ENCODE data around the gene OCSTAMP. TPM values are rescaled to one million over a fixed set of nuclear protein-coding genes. Genes with fewer than 3 reads are reported as not detected.

Gene OCSTAMP
- total RNA-seq, 4 donors from 2014 or later: not detected

DNA sequence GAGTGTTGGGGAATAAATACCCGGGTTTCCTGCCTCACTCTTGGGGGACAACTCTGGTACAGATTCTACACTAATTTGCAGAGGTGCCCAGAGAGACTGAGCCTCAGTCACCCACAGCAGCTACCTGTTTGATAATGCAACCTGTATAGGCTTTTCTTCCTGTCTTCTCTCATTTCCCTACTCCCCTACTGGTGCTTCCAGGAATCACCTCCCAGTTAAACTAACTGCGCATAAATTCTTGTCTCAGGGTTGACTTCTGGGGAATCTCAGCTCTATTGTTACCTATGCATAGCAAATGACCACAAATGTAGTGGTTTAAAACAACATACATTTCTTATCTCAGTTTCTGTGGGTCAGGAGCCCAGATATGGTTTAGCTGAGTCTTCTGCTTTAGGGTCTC is 11.3 kb downstream of the OCSTAMP start:
- H3K9me3 ChIP-seq: no peaks in the 10 kb centered on the region
- no peaks in the 10 kb centered on the region for H3K27me3 ChIP-seq
- H3K4me3 ChIP-seq: no peak overlapping the region
- intact Hi-C loops (cut with DNase I; ENCODE audit: low total_unique reads): no loop called here
- H3K4me1 ChIP-seq: no peaks in the 10 kb centered on the region
- H3K27ac ChIP-seq: no peak overlapping the region
- TF ChIP-seq POLR2A (IDR thresholded peaks at IDR 0.05): no peak
- TF ChIP-seq, protein P1, sequence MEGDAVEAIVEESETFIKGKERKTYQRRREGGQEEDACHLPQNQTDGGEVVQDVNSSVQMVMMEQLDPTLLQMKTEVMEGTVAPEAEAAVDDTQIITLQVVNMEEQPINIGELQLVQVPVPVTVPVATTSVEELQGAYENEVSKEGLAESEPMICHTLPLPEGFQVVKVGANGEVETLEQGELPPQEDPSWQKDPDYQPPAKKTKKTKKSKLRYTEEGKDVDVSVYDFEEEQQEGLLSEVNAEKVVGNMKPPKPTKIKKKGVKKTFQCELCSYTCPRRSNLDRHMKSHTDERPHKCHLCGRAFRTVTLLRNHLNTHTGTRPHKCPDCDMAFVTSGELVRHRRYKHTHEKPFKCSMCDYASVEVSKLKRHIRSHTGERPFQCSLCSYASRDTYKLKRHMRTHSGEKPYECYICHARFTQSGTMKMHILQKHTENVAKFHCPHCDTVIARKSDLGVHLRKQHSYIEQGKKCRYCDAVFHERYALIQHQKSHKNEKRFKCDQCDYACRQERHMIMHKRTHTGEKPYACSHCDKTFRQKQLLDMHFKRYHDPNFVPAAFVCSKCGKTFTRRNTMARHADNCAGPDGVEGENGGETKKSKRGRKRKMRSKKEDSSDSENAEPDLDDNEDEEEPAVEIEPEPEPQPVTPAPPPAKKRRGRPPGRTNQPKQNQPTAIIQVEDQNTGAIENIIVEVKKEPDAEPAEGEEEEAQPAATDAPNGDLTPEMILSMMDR (IDR thresholded peaks at IDR 0.05): no peak
- no peaks in the 10 kb centered on the region for H3K36me3 ChIP-seq
- no peak for DNase-seq

DNA sequence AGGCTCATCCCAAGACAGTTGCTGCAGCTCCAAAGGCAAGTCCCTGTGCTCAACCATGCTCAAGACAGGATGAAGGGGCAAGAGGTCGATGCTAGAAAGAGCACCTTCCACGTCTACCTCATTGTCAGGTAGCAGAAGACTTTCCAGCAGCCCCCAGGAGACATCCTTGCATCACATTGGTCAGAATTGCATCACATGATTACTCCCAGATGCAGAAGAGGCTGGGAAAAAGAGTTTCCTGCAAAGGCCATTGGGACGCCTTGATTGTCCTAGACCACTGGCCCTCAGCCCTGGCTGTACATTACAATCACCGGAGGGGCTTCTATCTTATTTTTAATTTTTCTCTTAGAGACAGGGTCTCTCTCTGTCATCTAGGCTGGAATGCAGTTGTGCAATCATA is 19.8 kb downstream of the OCSTAMP start:
- TF ChIP-seq, protein P1 (IDR thresholded peaks at IDR 0.05): no peak
- TF ChIP-seq POLR2A (IDR thresholded peaks at IDR 0.05): no peak
- intact Hi-C loops (cut with DNase I; ENCODE audit: low total_unique reads): no loop called here
- DNase-seq: no peak
- H3K27ac ChIP-seq: no peak overlapping the region
- H3K4me1 ChIP-seq: no peaks in the 10 kb centered on the region
- H3K36me3 ChIP-seq: no peaks in the 10 kb centered on the region
- H3K9me3 ChIP-seq: no peaks in the 10 kb centered on the region
- H3K27me3 ChIP-seq: no peaks in the 10 kb centered on the region
- no peak overlapping the region for H3K4me3 ChIP-seq

DNA sequence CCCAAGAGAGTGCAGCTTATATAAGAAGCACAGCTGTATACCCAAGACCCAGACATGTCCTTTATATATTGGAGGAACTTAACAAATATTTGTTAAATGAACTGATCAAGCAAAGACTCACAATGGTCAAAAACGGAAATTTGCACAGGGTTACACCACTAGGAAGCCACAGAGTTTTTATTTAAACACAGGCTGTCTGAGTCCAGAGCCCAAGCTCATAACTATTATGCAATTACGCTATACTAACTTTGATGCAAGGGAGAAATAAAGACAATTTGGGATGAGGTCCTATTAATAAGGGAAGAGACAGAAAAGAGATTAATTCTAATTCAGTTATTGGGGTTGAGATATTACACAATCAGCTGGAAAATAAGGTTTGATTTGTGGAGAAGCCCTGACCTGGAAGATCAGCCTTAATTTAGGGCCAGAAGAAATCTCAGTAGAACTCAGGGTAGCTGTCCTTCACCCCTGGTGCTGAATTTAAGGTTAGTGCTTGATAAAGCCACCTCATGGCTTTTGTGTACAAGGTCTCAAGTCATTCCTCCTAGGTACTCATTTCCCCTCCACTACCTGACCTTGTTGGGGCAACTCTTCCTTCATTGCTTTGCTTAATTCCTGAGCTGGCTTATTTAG is 26.6 kb downstream of the OCSTAMP start:
- Histone ChIP-seq H3K9me3 (no peaks in the 10 kb centered on the region), H3K27ac (no peak overlapping the region), H3K4me3 (no peak overlapping the region), H3K36me3 (no peaks in the 10 kb centered on the region), H3K27me3 (no peaks in the 10 kb centered on the region), H3K4me1 (no peaks in the 10 kb centered on the region)
- intact Hi-C loops (cut with DNase I; ENCODE audit: low total_unique reads): no loop called here
- TF ChIP-seq, protein P1 (IDR thresholded peaks at IDR 0.05): no peak
- TF ChIP-seq POLR2A (IDR thresholded peaks at IDR 0.05): no peak
- no peak for DNase-seq

DNA sequence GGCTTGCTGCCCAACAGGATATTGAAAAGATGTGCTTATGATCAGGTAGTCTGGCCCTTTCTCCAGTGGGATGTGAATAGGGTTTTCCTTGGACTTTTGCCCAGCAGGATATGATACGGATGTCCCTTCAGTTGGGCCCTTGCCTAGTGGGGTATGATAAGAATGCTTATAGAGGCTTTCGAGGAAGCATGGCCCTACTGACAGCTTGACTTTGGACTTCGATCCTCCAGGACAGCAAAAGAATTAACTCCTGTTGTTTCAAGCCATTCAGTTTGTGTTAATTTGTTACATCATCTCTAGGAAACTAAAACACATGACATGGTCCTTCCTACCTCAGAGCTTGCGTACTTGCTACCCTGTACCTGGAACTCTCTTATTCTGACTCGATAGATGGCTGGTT is 27.3 kb downstream of the OCSTAMP start:
- intact Hi-C loops (cut with DNase I; ENCODE audit: low total_unique reads): no loop called here

DNA sequence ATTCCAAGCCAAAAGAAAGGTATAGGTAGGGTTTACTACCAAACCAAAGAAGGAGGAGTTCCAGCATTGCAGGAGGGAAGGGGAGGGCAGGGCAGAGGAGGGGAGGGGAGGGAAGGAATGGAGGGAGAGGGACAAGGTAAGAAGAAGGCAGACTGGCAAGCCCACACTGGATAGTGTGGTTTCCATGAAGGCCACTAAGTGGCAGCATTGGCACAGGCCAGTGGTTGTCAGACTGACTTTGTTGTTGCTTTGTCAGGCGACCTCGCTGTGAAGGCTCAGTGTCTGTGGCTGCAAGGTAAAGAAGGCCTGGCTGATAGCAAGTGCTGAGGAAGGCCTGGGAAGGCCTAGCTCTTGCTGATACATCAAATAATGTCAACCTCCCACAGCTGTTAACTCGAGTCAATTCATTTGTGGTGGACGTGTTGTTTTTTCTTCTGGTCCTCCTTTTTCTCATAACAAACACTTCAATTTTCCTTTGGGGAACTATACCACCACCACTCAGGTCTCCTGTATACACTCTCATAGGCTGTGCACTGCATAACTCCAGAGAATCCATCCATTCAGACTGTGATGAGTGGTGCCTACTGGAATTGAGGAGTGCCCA is 29.4 kb downstream of the OCSTAMP start:
- DNase-seq: no peak
- TF ChIP-seq, protein P1 (IDR thresholded peaks at IDR 0.05): peak in 1 of 4 experiments; percentile 45
- no peak for TF ChIP-seq POLR2A (IDR thresholded peaks at IDR 0.05)
- H3K27ac ChIP-seq: no peak overlapping the region
- no peak overlapping the region for H3K4me3 ChIP-seq
- H3K4me1 ChIP-seq: no peaks in the 10 kb centered on the region
- peaks cover 0 to 3% of the 10 kb centered on the region in 2 donors for H3K27me3 ChIP-seq
- H3K36me3 ChIP-seq: no peaks in the 10 kb centered on the region
- intact Hi-C loops (cut with DNase I; ENCODE audit: low total_unique reads): no loop called here
- H3K9me3 ChIP-seq: no peaks in the 10 kb centered on the region

More for the DNA sequence above, 27.3 kb downstream of the OCSTAMP start:
- no peak for TF ChIP-seq POLR2A (IDR thresholded peaks at IDR 0.05)
- TF ChIP-seq, protein P1 (IDR thresholded peaks at IDR 0.05): no peak
- Histone ChIP-seq H3K9me3 (no peaks in the 10 kb centered on the region), H3K36me3 (no peaks in the 10 kb centered on the region), H3K27ac (no peak overlapping the region), H3K27me3 (no peaks in the 10 kb centered on the region), H3K4me3 (no peak overlapping the region), H3K4me1 (no peaks in the 10 kb centered on the region)
- no peak for DNase-seq
